Activated naive CD4-positive, alpha-beta T cell (primary cell): ENCODE results near the gene CREG1.
"Not testable (repeated sequence)": the region's sequence is repeated elsewhere in the genome, so short reads cannot be mapped to it uniquely, and the experiment has no call there.

Source experiments
- DNase-seq, 4 experiments: peaks; one replicate each; lab custom pipeline; 2025; lab: John Stamatoyannopoulos, UW

Gene CREG1

DNA sequence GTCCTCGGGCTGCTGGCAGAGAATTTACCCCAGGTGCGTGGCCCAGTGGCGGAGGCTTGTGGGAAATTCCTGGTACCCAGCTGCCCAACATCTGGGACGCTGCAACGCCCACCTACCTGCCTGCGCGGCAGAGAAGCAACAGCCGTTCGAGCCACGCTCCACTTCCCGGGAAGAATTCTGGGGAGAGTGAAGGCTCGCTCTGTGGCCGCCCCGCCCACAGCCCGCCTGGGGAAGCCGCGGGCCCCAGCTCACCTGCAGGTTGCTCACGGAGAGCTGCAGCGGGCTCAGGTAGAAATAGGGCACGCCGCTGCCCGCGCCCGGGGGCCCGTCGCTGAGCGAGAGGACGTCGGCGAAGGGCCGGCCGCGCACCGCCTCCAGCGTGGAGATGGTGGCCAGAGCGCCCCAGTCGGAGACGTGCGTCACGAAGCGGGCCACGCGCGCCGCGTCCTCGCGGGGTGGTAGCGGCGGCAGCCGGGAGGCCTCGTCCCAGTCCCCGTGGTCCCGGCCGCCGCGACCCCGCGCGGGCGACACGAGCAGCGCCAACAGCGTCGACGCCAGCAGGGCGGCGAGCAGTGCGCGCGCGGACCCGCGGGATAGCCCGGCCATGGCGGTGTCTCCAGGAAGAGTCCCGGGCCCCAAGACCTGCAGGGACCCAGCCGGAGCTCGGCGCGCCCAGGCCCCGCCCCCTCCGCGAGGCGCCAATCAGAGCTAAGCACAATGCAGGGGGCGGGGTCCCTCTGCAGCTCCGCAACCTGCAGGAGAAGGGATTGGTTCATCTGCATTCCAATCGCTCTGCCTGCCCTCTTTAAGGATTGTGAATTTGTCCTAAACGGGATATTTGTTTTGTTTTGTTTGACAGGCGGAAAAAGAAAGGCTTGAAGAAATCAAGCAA, at the start of gene CREG1:
CREG1 (minus strand) TSS at position 627 of the 892 bp plus-strand sequence.
- peak; percentile 49 to 86 (median 72) for DNase-seq

DNA sequence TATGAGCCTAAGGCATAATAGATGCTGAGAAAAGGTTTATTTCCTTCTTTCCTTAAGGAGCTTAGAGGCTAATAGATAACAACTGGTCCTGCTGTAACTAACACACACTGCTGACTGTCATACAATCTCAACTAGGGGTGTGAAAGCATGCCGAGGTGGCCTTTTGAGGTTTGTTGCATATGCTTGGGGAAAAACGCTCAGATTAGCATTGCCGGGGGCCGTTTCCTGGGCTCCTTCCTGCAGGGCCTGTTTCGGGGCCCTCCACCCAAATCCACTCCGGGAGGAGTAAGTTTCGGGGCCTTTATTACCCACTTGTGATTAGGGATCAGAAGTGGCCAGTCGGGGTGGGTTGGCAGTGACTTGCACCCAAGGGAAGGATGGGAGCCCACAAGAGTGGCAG, 49.3 kb upstream of the CREG1 start:
- peak in 1 of 4 experiments; percentile 2 for DNase-seq

DNA sequence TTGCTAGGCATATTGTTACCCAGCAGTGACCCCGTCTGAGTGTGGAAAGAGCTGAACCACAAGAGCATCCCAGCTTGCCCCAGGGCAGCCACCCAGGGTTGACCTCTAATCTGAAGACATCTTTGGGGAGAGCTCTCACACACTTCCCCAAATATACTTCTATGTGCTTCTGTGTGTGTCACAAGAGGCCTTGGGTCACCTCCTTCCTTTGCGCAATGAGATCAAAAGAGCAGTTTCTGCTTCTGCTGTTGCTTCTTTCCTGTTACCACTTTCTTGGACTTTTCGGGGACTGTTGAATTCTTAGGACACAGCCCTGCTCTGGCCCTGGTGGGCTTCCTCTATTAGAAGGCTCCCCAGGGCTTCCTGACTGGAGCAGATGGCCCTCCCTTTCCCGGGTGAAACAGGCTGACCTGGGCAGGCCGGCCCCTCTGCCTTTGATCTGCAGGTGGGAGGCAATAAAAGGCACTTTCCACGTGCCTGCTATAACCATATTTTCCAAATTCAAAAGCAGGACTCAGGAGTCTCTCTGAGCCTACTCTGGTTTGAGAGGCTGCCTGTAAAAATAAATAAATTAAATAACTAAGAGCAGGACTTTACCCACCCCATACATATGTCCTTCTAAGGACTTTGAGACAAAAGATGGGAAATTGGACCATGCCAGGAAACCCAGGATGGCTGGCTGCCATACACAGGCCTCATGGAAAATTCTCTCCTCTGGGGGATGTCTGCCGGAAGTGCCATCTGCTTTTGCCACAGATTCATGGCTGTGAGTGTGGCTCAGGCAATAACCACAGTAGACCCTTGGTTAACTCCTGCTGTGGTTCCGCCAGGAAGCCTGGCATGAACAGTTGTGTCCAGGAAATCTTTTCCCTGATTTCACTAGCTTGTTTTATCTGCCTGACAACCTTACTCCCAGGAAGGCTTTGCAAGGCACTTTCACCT, 48.2 kb upstream of the CREG1 start:
- DNase-seq = no peak

DNA sequence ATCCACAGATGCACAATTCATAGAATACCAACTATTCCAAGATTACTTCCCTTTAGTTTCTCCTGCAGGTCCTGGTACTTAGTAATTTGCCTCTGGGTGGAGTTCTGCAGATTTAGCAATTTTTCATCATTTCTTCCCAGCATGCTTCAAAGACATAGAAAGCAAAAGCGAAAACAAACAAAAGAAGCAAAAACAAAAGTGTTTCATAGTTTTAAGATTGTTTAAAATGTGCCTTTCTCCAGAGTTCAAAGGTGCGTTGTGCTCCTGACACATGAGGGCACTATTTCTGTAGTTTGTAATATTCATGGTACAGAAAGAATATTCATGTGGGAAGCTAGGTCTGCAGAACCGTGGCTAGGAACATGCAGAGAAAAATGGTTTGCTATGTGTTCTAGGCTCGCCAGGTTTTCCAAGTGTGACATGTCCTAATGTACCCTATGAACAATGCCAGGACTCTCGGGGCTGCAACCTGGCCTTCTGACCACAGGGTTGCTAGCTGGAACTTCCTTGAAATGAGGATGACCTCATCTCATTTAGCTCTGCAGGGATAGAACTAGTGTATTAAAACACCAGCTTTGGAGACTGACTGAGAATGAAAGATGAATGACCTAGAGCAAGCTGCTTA, 46.5 kb upstream of the CREG1 start:
- peak in 1 of 4 experiments; percentile 2 for DNase-seq

DNA sequence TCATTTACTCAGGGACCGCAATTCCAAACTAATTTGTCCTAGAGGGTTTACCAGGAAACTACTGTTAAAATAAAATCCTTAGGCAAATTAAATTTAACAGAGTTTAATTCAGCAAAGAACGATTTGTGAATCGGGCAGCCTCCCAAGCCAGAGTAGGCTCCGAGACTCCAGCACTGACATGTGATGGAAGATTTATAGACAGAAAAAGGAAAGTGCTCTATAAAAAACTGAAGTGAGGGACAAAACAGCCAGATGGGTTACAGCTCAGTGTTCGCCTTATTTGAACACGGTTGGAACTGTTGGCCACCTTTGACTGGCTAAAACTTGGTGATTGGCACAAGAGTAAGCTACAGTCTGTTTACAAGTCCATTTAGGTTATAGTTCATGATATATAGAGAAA, 41.3 kb upstream of the CREG1 start:
- DNase-seq = no peak

DNA sequence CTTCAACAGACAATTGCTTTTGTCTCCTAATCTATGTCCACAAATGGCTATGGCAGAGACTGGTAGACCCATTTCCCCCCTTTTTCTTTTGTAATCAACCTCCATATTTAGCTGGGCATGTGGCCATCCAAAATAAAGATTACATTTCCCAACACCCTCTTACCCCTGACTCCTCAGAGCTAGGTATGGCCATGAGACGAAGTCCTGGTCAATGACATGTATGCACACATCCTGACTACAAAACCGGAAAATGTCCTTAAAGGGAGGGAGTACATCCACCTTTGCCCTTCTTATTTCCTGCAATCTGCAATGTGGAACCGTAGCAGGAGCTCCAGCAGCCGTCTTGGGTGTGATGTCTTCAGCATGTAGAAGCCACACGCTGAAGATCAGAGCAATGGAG, 40.3 kb upstream of the CREG1 start:
- DNase-seq = no peak

DNA sequence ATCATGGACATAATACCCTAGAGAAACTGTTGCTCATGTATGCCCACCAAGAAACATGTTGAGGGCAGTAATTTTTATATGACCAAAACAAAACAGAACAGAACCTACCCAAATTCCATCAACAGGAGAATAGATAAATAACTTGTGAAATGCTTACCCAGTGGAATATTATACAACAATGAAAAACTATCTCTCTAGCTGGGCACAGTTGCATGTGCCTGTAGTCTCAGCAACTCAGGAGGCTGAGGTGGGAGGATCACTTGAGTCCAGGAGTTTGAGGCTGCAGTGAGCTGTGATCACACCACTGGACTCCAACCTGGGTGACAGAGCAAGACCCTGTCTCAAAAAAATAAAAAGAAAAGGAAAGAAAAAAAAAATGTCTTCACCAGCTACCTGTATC, 38.9 kb upstream of the CREG1 start:
- DNase-seq = no peak

DNA sequence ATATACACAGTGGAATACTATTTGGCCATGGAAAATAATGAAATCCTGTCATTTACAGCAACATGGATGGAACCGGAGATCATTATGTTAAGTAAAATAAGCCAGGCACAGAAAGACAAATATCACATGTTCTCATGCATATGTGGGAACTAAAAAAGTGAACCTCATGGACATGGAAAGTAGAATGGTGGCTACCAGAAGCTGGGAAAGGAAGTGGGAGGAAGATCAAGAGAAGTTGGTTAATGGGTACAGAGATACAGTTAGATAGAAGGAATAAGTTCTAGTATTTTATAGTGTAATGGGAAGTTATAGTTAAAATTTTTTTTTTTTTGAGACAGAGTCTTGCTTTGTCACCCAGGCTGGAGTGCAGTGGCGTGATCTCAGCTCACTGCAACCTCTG, 34.8 kb upstream of the CREG1 start:
- no peak for DNase-seq

DNA sequence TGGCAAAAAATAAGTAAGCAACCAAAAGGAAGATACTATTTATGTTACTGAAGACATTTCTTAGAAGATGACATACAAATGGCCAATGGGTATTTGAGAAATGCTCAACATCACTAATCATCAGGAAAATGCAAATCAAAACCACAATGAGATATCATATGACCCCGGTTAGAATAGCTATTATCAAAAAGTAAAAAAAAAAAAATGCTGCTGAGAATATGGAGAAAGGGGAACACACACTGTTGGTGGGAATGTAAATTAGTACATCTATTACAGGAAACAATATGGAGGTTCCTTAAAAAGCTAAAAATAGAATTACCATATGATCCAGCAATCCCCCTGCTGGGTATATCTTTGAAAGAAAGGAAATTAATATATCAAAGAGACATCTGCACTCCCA, 34.3 kb upstream of the CREG1 start:
- DNase-seq = no peak

DNA sequence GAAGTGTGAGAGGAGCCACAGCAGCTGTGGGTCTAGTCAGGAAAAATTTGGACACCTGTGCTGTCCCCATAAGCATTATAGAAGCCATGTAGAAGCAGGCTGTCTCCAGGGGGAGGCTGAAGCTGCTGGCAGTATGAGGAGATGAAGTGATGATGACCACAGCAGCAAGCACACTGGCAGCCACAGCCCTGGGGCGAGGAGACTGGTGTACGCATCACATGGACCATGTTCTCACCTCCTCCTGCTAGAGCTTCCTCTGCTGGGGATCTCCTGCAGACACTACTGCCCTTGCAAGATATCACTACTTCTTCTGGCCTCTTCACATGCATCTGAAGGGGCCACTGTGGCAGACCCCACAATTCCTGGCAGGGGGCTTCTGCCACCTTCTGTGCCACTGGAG, 33.8 kb upstream of the CREG1 start:
- no peak for DNase-seq

DNA sequence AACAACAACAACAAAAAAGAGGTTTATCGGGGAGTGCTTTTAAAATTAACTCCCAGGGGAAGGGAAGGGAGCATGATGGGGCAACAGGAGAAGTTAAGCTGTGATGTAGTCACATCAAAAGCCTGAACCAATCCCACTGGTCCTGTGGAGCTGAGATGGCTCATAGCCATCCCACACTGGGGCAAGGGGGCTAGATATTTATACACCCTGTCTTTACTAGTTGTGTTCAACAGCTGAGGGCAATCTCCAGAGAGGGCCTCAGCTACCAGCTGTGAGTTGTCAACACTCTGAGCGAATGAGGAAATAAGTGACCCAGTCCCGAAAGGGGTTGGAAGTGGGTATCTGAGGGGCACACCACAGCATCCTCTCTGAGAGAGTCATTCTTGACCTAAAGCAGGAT, 31.0 kb upstream of the CREG1 start:
- DNase-seq = no peak

DNA sequence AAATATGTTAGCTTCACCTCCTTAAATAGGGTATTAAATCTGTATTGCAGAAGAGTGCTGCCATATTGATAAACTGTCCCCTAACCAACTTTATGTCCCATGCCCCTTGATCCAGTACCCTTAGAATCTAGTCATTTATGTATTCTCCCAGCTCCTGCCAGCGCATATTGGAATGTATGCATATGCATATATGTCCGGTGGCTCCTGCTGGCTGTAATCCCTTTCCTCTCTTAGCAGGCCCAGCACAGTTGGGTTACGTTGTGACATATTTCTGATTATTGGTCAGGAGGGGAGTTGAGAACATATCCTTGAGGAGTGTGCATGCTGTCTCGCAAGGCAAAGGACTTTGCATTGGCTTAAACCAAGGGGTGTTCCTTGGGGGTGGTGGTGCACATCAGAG, 29.2 kb upstream of the CREG1 start:
- DNase-seq = no peak

DNA sequence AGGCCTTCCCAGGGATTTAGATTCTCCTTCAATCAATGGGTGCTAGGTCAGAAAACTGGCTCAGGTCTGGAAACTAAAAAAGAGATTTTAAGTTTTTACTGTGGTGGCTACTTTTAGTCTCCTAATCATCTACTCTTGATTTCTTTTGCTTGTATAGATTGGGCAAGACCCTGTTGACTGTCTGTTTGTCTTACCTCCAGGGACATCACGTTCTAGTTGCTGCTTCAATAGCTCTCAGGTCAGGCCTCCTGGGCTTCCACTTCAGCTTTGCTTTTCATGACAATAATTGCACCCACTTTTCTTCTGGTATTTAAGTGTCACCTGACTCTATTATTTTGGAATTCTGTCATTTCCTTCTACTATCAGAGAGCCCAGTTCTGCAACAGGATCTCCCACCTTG, 28.5 kb upstream of the CREG1 start:
- DNase-seq = no peak

DNA sequence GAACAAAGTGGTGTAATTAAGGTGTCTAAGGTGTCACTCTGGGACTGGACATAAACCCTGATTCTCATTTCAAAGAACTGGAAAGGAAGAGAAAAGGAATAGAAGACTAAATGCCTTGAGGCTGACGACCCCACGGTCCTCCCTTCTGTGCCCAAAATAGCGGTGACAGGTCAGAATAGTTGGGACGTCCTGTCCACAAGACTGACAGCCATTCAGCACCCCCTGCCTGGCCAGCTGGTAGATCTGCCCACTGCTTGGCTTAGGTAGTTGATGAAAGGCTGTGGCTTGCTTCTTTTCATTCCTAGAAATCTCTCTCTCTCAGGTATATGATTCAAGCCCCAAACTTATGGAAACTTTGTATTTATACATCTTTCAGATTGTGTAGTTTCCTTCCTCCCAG, 26.4 kb upstream of the CREG1 start:
- DNase-seq = no peak

DNA sequence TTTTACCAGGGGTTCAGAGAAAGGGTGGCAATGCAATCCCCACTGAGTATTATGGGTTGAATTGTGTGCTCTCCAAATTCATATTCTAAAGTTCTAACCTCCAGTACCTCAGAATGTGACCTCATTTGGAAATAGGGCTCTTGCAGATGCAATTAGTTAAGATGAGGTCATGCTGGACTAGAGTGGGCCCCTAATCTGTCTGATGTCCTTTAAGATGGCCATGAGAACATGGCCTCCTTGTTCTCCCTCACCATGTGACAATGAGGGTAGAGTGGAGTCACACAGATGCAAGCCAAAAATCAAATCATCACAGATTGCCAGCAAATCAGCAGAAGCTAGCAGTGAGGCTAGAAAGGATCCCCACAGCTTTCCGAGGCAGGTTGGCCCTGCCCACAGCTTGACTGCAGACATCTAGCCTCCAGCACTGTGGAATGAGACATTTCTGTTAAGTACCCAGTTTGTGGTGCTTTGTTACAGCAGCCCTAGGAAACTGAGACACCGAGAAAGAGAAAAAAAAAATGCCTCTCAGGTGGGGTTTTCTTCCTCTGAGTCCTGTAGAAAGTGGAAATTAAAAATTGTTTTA, 25.5 kb upstream of the CREG1 start:
- no peak for DNase-seq

DNA sequence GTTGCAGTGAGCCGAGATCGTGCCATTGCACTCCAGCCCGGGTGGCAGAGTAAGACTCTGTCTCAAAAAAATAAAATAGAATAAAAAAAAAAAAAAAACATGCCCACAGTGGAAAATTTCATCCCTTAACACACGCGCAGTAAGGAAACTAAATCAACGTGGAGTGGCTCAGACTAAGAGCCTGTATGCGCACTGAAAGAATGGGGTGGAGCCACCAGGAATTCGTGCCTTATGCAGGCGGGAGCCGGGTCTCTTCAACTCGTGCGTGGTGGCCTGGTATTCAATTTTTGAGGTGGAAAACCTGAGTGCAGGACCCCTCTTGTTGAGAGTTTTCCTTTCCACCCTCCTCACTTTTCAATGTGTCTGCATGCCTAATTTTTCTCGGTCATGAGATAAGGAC, 22.1 kb upstream of the CREG1 start:
- no peak for DNase-seq

DNA sequence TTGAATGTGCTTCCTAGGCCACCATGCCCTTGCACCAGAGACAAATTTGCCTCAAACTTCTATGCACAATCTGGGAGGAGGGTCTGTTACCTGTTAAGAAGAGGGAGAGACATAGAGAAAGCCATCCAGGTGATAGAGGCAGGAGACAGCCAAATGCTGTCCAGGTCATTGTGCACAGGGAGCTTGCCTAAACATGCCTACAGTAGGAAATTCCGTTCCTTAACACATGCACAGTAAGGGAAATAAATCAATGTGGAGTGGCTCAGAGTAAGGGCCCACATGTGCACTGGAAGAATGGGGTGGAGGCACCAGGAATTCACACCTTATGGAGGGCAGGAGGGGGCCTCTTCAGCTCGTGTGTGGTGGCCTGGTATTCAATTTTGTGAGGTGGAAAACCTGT, 19.5 kb upstream of the CREG1 start:
- no peak for DNase-seq

DNA sequence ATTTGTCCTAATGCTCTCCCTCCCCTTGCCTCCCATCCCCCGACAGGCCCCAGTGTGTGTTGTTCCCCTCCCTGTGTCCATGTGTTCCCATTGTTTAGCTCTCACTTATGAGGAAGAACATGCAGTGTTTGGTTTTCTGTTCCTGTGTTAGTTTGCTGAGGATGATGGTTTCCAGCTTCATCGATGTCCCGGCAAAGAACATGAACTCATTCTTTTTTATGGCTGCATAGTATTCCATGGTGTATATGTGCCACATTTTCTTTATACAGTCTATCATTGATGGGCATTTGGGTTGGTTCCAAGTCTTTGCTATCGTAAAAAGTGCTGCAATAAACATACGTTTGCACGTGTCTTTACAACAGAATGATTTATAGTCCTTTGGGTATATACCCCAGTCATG, 17.1 kb upstream of the CREG1 start:
- DNase-seq = not testable (repeated sequence)

DNA sequence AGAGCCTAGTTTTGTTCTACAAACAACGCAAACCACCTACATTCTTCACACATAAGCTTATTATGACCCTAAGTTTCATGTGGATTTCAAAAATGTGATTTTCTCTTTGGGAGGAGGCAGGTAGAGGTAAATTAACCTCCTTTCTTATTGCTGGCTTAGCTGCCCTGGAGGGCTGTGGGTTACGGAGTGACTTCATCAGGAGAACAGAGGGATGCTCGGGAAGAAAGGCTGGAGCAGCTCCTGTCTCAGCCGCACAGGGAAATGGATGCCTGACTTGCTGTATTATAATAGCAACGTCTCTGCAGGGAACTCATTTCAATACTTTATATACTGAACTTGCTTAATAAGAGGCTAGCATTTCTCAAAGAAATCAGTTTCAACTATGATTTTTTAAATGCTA, 14.1 kb upstream of the CREG1 start:
- DNase-seq = no peak

DNA sequence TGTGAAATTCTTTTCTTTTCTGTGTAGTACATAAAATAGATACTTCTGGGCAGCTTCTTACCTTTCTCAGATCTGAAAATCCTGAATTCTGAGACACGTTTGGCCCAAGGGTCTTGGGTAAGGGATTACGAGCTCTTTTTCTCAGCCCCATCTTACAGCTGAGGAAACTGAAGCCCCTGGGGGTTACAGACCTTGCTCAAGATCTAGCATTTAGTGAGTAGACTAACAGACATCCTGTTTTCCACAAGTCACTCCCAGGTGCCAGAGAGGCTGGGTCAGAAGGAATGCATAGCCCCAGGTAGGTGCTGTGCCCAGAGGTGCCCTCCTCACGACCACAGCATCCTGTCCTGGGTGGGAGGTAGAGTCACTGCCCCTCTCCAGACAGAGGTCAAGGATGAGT, 13.2 kb upstream of the CREG1 start:
- DNase-seq = no peak

DNA sequence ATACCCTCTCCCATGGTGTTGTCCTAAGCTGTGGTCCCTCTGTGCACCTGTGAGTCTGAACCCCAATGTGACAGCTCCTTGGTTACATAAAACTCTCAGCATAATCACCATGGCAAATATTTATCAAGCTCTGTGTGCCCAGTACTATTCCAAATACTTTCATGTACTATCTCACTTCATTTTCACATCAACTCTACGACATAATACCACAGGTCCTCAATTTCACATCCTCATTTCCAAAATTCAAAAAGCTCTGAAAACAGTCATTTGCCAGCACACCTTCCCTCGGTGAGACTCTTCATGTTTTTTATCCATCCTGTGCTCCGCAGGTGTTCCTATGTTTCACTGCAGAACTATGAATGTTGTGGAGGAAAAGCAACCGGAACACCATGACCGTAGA, 12.4 kb upstream of the CREG1 start:
- no peak for DNase-seq

DNA sequence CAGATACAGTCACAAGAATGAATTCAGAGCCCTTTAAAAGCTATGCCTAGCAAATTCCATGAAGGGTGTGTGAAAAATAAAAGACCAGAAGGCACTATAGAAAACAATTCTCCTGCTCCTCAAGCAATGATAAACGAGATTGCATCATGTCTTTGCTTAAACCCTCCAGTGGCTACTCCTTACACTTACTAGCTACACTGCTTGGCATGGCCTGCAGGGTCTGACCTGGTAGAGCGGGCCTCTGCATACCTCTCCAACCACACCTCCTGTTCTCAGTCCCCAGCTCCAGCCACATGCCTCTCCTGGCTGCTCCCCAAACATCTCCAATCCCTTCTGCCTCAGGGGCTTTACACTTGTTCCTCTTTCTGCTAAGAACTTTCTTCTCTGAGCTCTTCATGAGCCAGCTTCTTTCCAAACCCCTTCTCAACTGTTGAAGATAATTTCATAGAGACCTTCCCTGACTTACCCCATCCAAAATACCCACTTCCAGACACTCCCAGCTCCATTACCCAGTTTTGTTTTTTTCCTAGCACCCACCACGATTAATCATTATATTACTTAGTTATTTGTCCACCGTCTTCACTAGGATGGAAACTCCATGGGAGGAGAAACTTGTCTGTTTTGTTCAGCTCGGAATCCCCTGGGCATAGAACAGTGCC, 11.2 kb upstream of the CREG1 start:
- no peak for DNase-seq
